HEK293T (cell line): ENCODE measurements around the gene GDF10.

Experiments
- CTCF ChIA-PET: fragments of 350-600 bp; formaldehyde crosslinking; extraction: SDS; loops from one replicate; lab custom pipeline; 2021; ENCODE audit warnings: antibody characterized with exemption, inconsistent platforms; lab: Yijun Ruan, JAX
- POLR2A ChIA-PET: fragments of 350-600 bp; formaldehyde crosslinking; extraction: SDS; loops from one replicate; lab custom pipeline; 2020; ENCODE audit warnings: antibody characterized with exemption, inconsistent platforms; lab: Yijun Ruan, JAX
- DNase-seq: peaks from one replicate; pipeline ENCODE4 v3.0.0; 2012; ENCODE audit warnings: mixed read lengths; ENCODE audit errors: extremely low spot score
- ARNT ChIP-seq: fragments of 450-650 bp; IDR thresholded peaks from 2 replicates; pipeline ENCODE4 v1.6.1; 2017; ENCODE audit warnings: mild to moderate bottlenecking
- BHLHE40 ChIP-seq: fragments of 450-650 bp; IDR thresholded peaks from 2 replicates; pipeline ENCODE4 v1.6.1; 2016; ENCODE audit warnings: mild to moderate bottlenecking, moderate library complexity, borderline replicate concordance
- CTBP1 ChIP-seq: fragments of 450-650 bp; IDR thresholded peaks from 2 replicates; pipeline ENCODE4 v1.6.1; 2016; ENCODE audit warnings: borderline replicate concordance
- ELF4 ChIP-seq: fragments of 450-650 bp; IDR thresholded peaks from 2 replicates; pipeline ENCODE4 v1.6.1; 2017; ENCODE audit warnings: antibody characterized with exemption
- FOXA1 ChIP-seq: fragments of 450-650 bp; IDR thresholded peaks from 2 replicates; pipeline ENCODE4 v1.6.1; 2016; ENCODE audit warnings: mild to moderate bottlenecking
- FOXK2 ChIP-seq: fragments of 450-650 bp; IDR thresholded peaks from 2 replicates; pipeline ENCODE4 v1.6.1; 2016; ENCODE audit warnings: mild to moderate bottlenecking
- FOXM1 ChIP-seq: fragments of 450-650 bp; IDR thresholded peaks from 2 replicates; pipeline ENCODE4 v1.6.1; 2017; ENCODE audit warnings: mild to moderate bottlenecking, borderline replicate concordance
- HDGF ChIP-seq: fragments of 450-650 bp; IDR thresholded peaks from 2 replicates; pipeline ENCODE4 v1.6.1; 2017; ENCODE audit warnings: antibody characterized with exemption, borderline replicate concordance
- L3MBTL2 ChIP-seq: fragments of 450-650 bp; conservative IDR thresholded peaks from 2 replicates; pipeline ENCODE4 v1.6.1; 2016; ENCODE audit warnings: mild to moderate bottlenecking
- LEF1 ChIP-seq: fragments of 450-650 bp; IDR thresholded peaks from 2 replicates; pipeline ENCODE4 v1.6.1; 2017; ENCODE audit warnings: mild to moderate bottlenecking, borderline replicate concordance
- NFRKB ChIP-seq: fragments of 450-650 bp; IDR thresholded peaks from 2 replicates; pipeline ENCODE4 v1.6.1; 2016; ENCODE audit warnings: mild to moderate bottlenecking, moderate library complexity
- SP1 ChIP-seq: fragments of 450-650 bp; IDR thresholded peaks from 2 replicates; pipeline ENCODE4 v1.6.1; 2017
- SUZ12 ChIP-seq: fragments of 450-650 bp; IDR thresholded peaks from 2 replicates; pipeline ENCODE4 v1.6.1; 2016; ENCODE audit warnings: mild to moderate bottlenecking
- TARDBP ChIP-seq: fragments of 450-650 bp; IDR thresholded peaks from 2 replicates; pipeline ENCODE4 v1.6.1; 2016
- ZNF384 ChIP-seq: fragments of 450-650 bp; IDR thresholded peaks from 2 replicates; pipeline ENCODE4 v1.6.1; 2016
- TF ChIP-seq, protein P1 (sequence below): fragments of 450-650 bp; IDR thresholded peaks from 2 replicates; pipeline ENCODE4 v1.6.1; 2016

GDF10 gene

DNA sequence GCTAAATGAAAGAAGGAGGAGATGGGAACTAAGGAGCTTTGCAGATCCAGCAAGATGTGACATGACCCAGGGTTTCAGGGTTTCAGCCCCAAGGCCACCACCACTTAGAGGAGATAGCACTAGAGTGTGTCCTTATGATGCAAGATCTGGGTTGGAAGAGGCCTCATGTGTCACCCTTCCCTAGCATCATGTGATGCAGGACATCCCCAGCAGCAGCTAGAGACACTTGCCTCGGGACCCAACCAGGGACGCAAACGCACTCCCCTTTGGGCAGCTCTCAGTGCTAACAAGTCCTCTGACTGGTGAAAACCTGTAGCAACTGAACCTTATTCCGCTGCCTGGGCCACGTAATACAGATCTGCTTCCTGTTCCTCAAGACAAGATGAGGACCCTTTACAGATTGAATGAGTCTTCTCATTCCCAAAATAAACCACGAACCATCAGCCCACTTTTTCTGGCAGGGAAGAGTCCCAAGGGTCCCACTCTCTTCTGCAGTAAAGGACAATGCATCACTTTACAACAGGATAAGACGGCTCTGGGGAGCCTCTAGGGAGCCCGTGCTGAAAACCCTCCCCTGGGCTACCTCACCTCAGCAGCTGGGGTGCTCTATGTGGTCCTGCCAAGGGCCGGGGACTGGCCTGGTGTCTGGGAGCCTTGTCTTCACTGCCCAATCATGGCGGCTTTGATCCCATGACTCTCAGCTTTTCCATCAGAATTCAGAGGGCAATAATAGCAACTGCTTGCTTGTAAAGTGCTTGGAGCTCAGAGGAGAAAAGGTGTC lies 44.8 kb upstream of the GDF10 start:
- POLR2A ChIA-PET, result no interaction called here
- TF ChIP-seq FOXA1, result no peak
- no peak for TF ChIP-seq TARDBP
- no peak for TF ChIP-seq FOXM1
- no peak for TF ChIP-seq L3MBTL2
- TF ChIP-seq SP1, result no peak
- no peak for TF ChIP-seq SUZ12
- TF ChIP-seq FOXK2, result no peak
- no peak for TF ChIP-seq ZNF384
- TF ChIP-seq ARNT, result no peak
- TF ChIP-seq, protein P1, sequence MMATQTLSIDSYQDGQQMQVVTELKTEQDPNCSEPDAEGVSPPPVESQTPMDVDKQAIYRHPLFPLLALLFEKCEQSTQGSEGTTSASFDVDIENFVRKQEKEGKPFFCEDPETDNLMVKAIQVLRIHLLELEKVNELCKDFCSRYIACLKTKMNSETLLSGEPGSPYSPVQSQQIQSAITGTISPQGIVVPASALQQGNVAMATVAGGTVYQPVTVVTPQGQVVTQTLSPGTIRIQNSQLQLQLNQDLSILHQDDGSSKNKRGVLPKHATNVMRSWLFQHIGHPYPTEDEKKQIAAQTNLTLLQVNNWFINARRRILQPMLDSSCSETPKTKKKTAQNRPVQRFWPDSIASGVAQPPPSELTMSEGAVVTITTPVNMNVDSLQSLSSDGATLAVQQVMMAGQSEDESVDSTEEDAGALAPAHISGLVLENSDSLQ, result no peak
- no peak for TF ChIP-seq ELF4
- TF ChIP-seq NFRKB, result no peak
- no peak for TF ChIP-seq HDGF
- no peak for TF ChIP-seq LEF1
- TF ChIP-seq BHLHE40, result no peak
- CTCF ChIA-PET, result no interaction called here
- DNase-seq, result no peak

DNA sequence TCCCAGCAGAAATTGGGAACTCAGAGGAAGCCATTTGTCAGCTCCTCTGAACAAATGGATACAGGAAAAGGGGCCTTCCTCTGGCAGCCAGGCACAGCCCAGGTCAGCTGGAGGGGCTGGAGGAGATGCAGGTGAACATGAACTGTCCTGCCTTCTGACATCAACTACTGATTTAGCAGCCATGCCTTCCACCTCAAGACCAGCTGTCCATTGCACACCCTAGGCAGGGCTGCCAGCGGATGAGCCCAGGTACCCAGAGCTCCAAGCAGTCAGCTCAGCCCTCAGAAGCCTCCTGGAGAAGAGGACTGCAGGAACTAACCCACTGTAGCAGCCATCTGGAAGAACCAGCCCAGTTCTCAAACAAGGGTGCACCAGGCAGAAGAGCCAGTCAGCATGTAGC lies 44.1 kb upstream of the GDF10 start:
- CTCF ChIA-PET, result no interaction called here
- POLR2A ChIA-PET, result no interaction called here
- DNase-seq, result no peak
- TF ChIP-seq LEF1, result no peak
- TF ChIP-seq NFRKB, result no peak
- no peak for TF ChIP-seq TARDBP
- no peak for TF ChIP-seq SUZ12
- no peak for TF ChIP-seq BHLHE40
- TF ChIP-seq L3MBTL2, result no peak
- no peak for TF ChIP-seq FOXK2
- no peak for TF ChIP-seq FOXA1
- TF ChIP-seq ELF4, result no peak
- TF ChIP-seq, protein P1, result no peak
- TF ChIP-seq ARNT, result no peak
- TF ChIP-seq HDGF, result no peak
- no peak for TF ChIP-seq SP1
- no peak for TF ChIP-seq ZNF384
- TF ChIP-seq FOXM1, result no peak
- TF ChIP-seq CTBP1, result no peak

DNA sequence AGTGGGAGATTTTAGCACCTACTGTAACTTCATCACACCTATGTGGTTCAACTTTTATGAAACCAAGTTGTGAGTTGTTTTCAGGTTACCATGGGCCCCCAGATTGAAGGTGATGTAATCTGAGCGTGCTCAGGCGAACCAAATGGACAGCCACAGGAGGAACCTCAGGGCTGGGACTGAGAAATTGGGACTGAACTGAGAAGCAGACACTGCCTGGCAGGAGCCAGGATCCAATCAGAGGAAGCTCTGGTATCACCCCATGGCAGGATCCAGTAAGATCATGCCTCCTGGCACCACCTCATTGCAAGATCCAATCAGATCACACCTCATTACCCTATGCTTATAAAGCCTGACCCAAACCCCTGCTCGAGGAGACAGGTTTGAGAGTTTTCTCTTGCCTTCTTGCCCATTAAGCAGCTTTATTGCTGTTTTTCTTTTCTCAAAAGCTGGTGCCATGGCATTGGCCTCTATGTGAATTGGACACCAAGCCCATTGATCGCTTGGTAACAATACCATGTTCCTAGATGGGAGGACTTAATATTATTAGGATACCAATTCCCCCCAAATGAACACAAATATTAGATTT lies 43.2 kb upstream of the GDF10 start:
- ChIA-PET CTCF (no interaction called here), POLR2A (no interaction called here)
- TF ChIP-seq LEF1, result no peak
- DNase-seq, result no peak

DNA sequence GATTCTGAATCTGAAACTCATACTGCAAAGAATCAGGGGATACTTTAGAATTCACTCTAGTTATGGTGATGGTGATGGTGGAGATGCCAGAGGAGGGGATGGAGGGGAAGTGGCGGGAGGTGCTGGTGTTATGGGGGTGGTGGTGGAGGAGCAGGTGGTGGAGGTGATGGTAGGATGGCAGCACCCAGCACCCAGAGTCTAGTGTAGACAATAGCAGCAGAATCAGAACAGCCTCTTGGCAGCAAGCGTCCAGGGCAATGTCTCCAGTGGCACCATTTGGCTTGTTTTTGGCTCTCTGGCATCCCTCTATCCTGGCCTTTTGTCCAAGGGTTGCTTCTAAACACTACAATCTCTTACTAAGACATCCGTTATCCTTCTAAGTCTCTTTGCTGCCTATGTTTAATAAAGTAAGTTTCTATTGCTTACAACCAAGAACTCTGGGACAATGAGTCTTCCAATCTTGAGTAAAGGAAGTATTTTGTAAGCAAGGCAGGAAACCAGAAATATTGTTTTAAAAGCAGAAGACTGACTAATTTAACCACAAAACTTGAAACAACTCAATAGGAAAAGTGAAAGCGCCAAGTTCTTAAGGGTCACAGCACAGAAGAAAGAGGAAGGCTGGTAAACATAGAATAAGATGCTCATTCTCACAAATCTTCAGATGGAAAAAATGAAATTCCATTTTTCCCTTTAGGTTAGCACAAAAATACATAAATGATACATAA lies 42.4 kb upstream of the GDF10 start:
- ChIA-PET POLR2A (no interaction called here), CTCF (interaction anchor here (0.6 kb wide), 1 partner anchor 13 kb away, joined by 6 read pairs; no protein-coding TSS in a partner anchor)
- TF ChIP-seq FOXM1, result no peak
- no peak for TF ChIP-seq ZNF384
- TF ChIP-seq FOXA1, result no peak
- TF ChIP-seq ELF4, result no peak
- TF ChIP-seq SUZ12, result no peak
- no peak for TF ChIP-seq HDGF
- no peak for TF ChIP-seq NFRKB
- no peak for TF ChIP-seq BHLHE40
- no peak for TF ChIP-seq TARDBP
- no peak for TF ChIP-seq CTBP1
- TF ChIP-seq SP1, result no peak
- TF ChIP-seq L3MBTL2, result no peak
- TF ChIP-seq, protein P1, result no peak
- no peak for TF ChIP-seq ARNT
- no peak for TF ChIP-seq LEF1
- no peak for TF ChIP-seq FOXK2
- DNase-seq, result no peak

DNA sequence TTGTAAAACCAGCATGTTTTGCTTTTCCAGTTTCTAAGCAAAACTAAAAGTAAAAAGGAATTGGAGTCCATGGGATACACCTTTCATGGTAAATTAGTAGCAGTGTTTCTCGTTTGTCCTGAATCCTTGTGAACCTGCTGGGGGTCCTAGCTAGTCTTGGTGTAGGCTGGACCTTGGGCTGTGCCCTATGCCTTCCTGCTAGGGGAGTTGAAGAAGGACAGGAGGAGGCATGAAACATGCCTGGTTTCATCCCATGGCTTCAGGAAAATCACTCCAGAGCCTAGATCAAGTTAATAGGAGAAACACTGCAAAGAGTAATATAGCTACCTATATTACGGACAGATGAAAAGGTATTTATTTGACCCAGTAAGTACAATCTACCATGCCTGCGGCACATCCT lies 41.1 kb upstream of the GDF10 start:
- TF ChIP-seq LEF1 (no peak), ELF4 (no peak), ZNF384 (no peak), TARDBP (no peak)
- ChIA-PET POLR2A (no interaction called here), CTCF (no interaction called here)
- DNase-seq, result no peak

DNA sequence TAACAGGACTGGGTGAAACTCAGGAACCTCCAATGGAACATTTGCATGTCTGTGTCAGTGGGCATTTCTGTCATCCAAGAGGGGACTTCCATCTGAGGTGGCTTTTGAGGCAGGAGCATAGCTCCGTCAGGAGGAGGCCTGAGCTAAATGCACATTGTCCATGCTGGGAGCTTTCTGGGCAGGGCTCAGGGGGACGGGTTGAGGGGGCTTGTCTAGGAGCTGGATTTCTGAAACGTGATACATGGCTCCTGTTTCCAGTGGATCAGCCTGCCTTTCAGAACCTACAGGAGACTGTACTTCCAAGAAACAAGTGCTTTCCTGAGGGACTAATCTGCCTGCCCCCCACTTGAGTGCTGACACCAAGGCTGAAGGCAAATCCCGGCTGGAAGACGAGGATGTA lies 40.5 kb upstream of the GDF10 start:
- CTCF ChIA-PET, result interaction anchor here (0.8 kb wide), 1 partner anchor 213 kb away, joined by 3 read pairs; no protein-coding TSS in a partner anchor
- no peak for DNase-seq
- TF ChIP-seq ZNF384, result no peak
- TF ChIP-seq L3MBTL2, result no peak
- no peak for TF ChIP-seq NFRKB
- no peak for TF ChIP-seq HDGF
- TF ChIP-seq LEF1, result no peak
- POLR2A ChIA-PET, result no interaction called here
